Neuronal stem cell (in vitro differentiated cells): Measurements from ENCODE around the gene ST6GAL1.

ENCODE experiments used
- DNase-seq: peaks from one replicate; pipeline ENCODE4 v3.0.0-alpha.2; 2013; ENCODE audit warnings: low spot score
- H2AFZ ChIP-seq: one replicate; pipeline ENCODE4 v1.6.1; 2013; ENCODE audit warnings: mild to moderate bottlenecking, low read length, inconsistent platforms
- H2AK5ac ChIP-seq: 2 replicates; pipeline ENCODE4 v1.6.1; 2013; ENCODE audit warnings: low read depth, mild to moderate bottlenecking, inconsistent platforms, low read length, moderate library complexity, mixed read lengths
- H2BK120ac ChIP-seq: 2 replicates; pipeline ENCODE4 v1.6.1; 2013; ENCODE audit warnings: low read depth, mild to moderate bottlenecking, inconsistent platforms, low read length, moderate library complexity, mixed read lengths
- H2BK12ac ChIP-seq: one replicate; pipeline ENCODE4 v1.6.1; 2013; ENCODE audit warnings: low read length, inconsistent platforms
- H2BK15ac ChIP-seq: 2 replicates; pipeline ENCODE4 v1.6.1; 2013; ENCODE audit warnings: mild to moderate bottlenecking, low read length, inconsistent platforms, mixed read lengths
- H2BK5ac ChIP-seq: one replicate; pipeline ENCODE4 v1.6.1; 2013; ENCODE audit warnings: inconsistent platforms, mild to moderate bottlenecking, low read length, moderate library complexity
- H3K14ac ChIP-seq: one replicate; pipeline ENCODE4 v1.6.1; 2013; ENCODE audit warnings: low read length, inconsistent platforms
- H3K18ac ChIP-seq: 2 replicates; pipeline ENCODE4 v1.6.1; 2013; ENCODE audit warnings: low read length, inconsistent platforms
- H3K23ac ChIP-seq: 2 replicates; pipeline ENCODE4 v1.6.1; 2013; ENCODE audit warnings: low read depth, mild to moderate bottlenecking, mixed read lengths, low read length, inconsistent platforms; ENCODE audit not compliant: poor library complexity
- H3K27ac ChIP-seq: replicated peaks from 3 replicates; pipeline ENCODE4 v1.5.1; 2013; ENCODE audit warnings: low read length, inconsistent platforms
- H3K27me3 ChIP-seq, 3 experiments: 2 replicates each; pipeline ENCODE4 v1.6.1; 2013; ENCODE audit warnings: low read length in 3 of 3, mild to moderate bottlenecking in 2 of 3, inconsistent platforms in 1 of 3, low read depth in 1 of 3, mixed read lengths in 1 of 3, moderate library complexity in 1 of 3; ENCODE audit not compliant: control insufficient read depth in 3 of 3, insufficient read depth in 3 of 3
- H3K36me3 ChIP-seq, 2 donors: replicated peaks in 1 of 2; 2 replicates each; pipeline ENCODE4 v1.6.1; 2013; ENCODE audit warnings: low read length in 2 of 2; ENCODE audit not compliant: control insufficient read depth in 2 of 2, insufficient read depth in 2 of 2
- H3K4ac ChIP-seq: 2 replicates; pipeline ENCODE4 v1.6.1; 2013; ENCODE audit warnings: inconsistent platforms, mild to moderate bottlenecking, low read length, moderate library complexity
- H3K4me1 ChIP-seq, 2 donors: 1 replicate in 1 of 2; 2 replicates in 1 of 2; pipeline ENCODE4 v1.6.1; 2013; ENCODE audit warnings: low read length in 2 of 2, low read depth in 1 of 2; ENCODE audit not compliant: control insufficient read depth in 2 of 2, insufficient read depth in 1 of 2
- H3K4me2 ChIP-seq: one replicate; pipeline ENCODE4 v1.6.1; 2013; ENCODE audit warnings: mild to moderate bottlenecking, low read length, inconsistent platforms; ENCODE audit not compliant: insufficient read depth, poor library complexity, severe bottlenecking
- H3K4me3 ChIP-seq, 2 donors: 2 replicates each; pipeline ENCODE4 v1.5.1; 2013; ENCODE audit warnings: low read length in 2 of 2, mild to moderate bottlenecking in 2 of 2, inconsistent platforms in 1 of 2, moderate library complexity in 1 of 2
- H3K79me1 ChIP-seq: one replicate; pipeline ENCODE4 v1.6.1; 2013; ENCODE audit warnings: low read depth, mild to moderate bottlenecking, inconsistent platforms, low read length, moderate library complexity
- H3K9ac ChIP-seq: one replicate; pipeline ENCODE4 v1.6.1; 2013; ENCODE audit warnings: mild to moderate bottlenecking, low read depth, low read length, inconsistent platforms; ENCODE audit not compliant: poor library complexity
- H3K9me3 ChIP-seq, 2 donors: replicated peaks in 1 of 2; 2 replicates each; pipeline versions ENCODE3 to v1.6.1; 2013; ENCODE audit warnings: low read length in 2 of 2, mild to moderate bottlenecking in 2 of 2, inconsistent platforms in 1 of 2, low read depth in 1 of 2, mixed read lengths in 1 of 2, moderate library complexity in 1 of 2; ENCODE audit not compliant: control insufficient read depth in 2 of 2, insufficient read depth in 1 of 2
- H4K8ac ChIP-seq: one replicate; pipeline ENCODE4 v1.6.1; 2013; ENCODE audit warnings: low read depth, mild to moderate bottlenecking, inconsistent platforms, low read length, moderate library complexity
- H4K91ac ChIP-seq: one replicate; pipeline ENCODE4 v1.6.1; 2013; ENCODE audit warnings: low read length, low read depth, mild to moderate bottlenecking, inconsistent platforms; ENCODE audit not compliant: poor library complexity
- WGBS, 2 donors: extraction: QIAGEN DNeasy Blood & Tissue Kit; methylation state at CpG; one replicate each; pipeline ENCODE4 v1.1.7; 2013; ENCODE audit warnings: missing lambda C conversion rate in 2 of 2, mixed read lengths in 1 of 2; ENCODE audit not compliant: insufficient read length in 2 of 2, insufficient replicate concordance in 1 of 2; ENCODE audit errors: extremely low coverage in 2 of 2; 5-methylcytosine and 5-hydroxymethylcytosine counted together

ST6GAL1 gene

GRCh38 chr3:187077537-187077936, 147.2 kb downstream of the ST6GAL1 start:
- no peak overlapping the region for H3K18ac ChIP-seq
- H3K27me3 ChIP-seq, result no peaks in the 10 kb centered on the region
- H3K79me1 ChIP-seq, result no peaks in the 10 kb centered on the region
- H3K9ac ChIP-seq, result peak overlapping the region; percentile 47
- no peak overlapping the region for H2BK15ac ChIP-seq
- no peak overlapping the region for H4K91ac ChIP-seq
- H3K9me3 ChIP-seq, result no peaks in the 10 kb centered on the region
- no peak overlapping the region for H2BK12ac ChIP-seq
- H3K23ac ChIP-seq, result no peak overlapping the region
- no peak overlapping the region for H3K27ac ChIP-seq
- no peak overlapping the region for H2AFZ ChIP-seq
- peaks cover 22 to 25% of the 10 kb centered on the region in 2 donors for H3K36me3 ChIP-seq
- no peak overlapping the region for H3K4me2 ChIP-seq
- H2AK5ac ChIP-seq, result no peak overlapping the region
- no peak for DNase-seq
- no peak overlapping the region for H3K14ac ChIP-seq
- peaks cover 0 to 2% of the 10 kb centered on the region in 2 donors for H3K4me1 ChIP-seq
- no peak overlapping the region for H2BK5ac ChIP-seq
- H2BK120ac ChIP-seq, result no peak overlapping the region
- no peak overlapping the region for H3K4ac ChIP-seq
- no peak overlapping the region for H4K8ac ChIP-seq
- H3K4me3 ChIP-seq, result peak overlapping the region in 1 of 2 donors; percentile 47
- WGBS, 2 donors, result no CpG with 5 or more reads among the region's 5 CpGs

- 100% methylated on average over 1 of the region's 8 CpGs; no CpG with 5 or more reads in 1 of the 2 donors for WGBS, 2 donors
These were observed 149.0 kb downstream of the ST6GAL1 start for GRCh38 chr3:187079090-187080022.

GRCh38 chr3:187080799-187081450, 150.6 kb downstream of the ST6GAL1 start:
- H3K36me3 ChIP-seq, result peaks cover 9 to 14% of the 10 kb centered on the region in 2 donors
- DNase-seq, result no peak
- no peak overlapping the region for H2AFZ ChIP-seq
- H3K18ac ChIP-seq, result no peak overlapping the region
- H3K27me3 ChIP-seq, result no peaks in the 10 kb centered on the region
- H2AK5ac ChIP-seq, result no peak overlapping the region
- H2BK15ac ChIP-seq, result no peak overlapping the region
- WGBS, 2 donors, result no CpG with 5 or more reads among the region's 13 CpGs
- no peak overlapping the region for H2BK5ac ChIP-seq
- H3K9me3 ChIP-seq, result no peaks in the 10 kb centered on the region
- H2BK120ac ChIP-seq, result no peak overlapping the region
- no peak overlapping the region for H3K23ac ChIP-seq
- no peaks in the 10 kb centered on the region for H3K4me1 ChIP-seq
- no peak overlapping the region for H3K9ac ChIP-seq
- no peak overlapping the region for H3K14ac ChIP-seq
- no peaks in the 10 kb centered on the region for H3K79me1 ChIP-seq
- H3K4ac ChIP-seq, result no peak overlapping the region
- no peak overlapping the region for H4K8ac ChIP-seq
- no peak overlapping the region for H3K4me3 ChIP-seq
- H3K4me2 ChIP-seq, result no peak overlapping the region
- H2BK12ac ChIP-seq, result no peak overlapping the region
- H4K91ac ChIP-seq, result no peak overlapping the region
- no peak overlapping the region for H3K27ac ChIP-seq

More at GRCh38 chr3:187079090-187080022, 149.0 kb downstream of the ST6GAL1 start:
- H2AK5ac ChIP-seq, result no peak overlapping the region
- H3K9ac ChIP-seq, result no peak overlapping the region
- DNase-seq, result no peak
- no peak overlapping the region for H2BK120ac ChIP-seq
- H2BK12ac ChIP-seq, result no peak overlapping the region
- H3K4me1 ChIP-seq, result no peaks in the 10 kb centered on the region
- H3K79me1 ChIP-seq, result no peaks in the 10 kb centered on the region
- no peak overlapping the region for H4K91ac ChIP-seq
- no peak overlapping the region for H3K4ac ChIP-seq
- H3K14ac ChIP-seq, result no peak overlapping the region
- H3K36me3 ChIP-seq, result peaks cover 20 to 22% of the 10 kb centered on the region in 2 donors
- no peak overlapping the region for H2AFZ ChIP-seq
- H2BK15ac ChIP-seq, result no peak overlapping the region
- no peaks in the 10 kb centered on the region for H3K9me3 ChIP-seq
- H3K27me3 ChIP-seq, result no peaks in the 10 kb centered on the region
- no peak overlapping the region for H3K23ac ChIP-seq
- no peak overlapping the region for H3K4me2 ChIP-seq
- no peak overlapping the region for H4K8ac ChIP-seq
- H3K4me3 ChIP-seq, result no peak overlapping the region
- H3K27ac ChIP-seq, result no peak overlapping the region
- no peak overlapping the region for H2BK5ac ChIP-seq
- no peak overlapping the region for H3K18ac ChIP-seq

- no peak overlapping the region for H3K4me3 ChIP-seq
- no peak for DNase-seq
- no CpG with 5 or more reads among the region's 6 CpGs for WGBS, 2 donors
- H2BK5ac ChIP-seq, result no peak overlapping the region
- no peak overlapping the region for H3K4ac ChIP-seq
- H3K23ac ChIP-seq, result no peak overlapping the region
- H3K4me2 ChIP-seq, result no peak overlapping the region
- H3K9me3 ChIP-seq, result no peaks in the 10 kb centered on the region
- no peak overlapping the region for H4K91ac ChIP-seq
- H3K18ac ChIP-seq, result no peak overlapping the region
- no peak overlapping the region for H2BK120ac ChIP-seq
- no peak overlapping the region for H3K27ac ChIP-seq
- H4K8ac ChIP-seq, result no peak overlapping the region
- no peaks in the 10 kb centered on the region for H3K4me1 ChIP-seq
- H2BK12ac ChIP-seq, result no peak overlapping the region
- no peak overlapping the region for H2AK5ac ChIP-seq
- no peak overlapping the region for H2BK15ac ChIP-seq
- no peaks in the 10 kb centered on the region for H3K79me1 ChIP-seq
- no peak overlapping the region for H3K9ac ChIP-seq
- peaks cover 0 to 6% of the 10 kb centered on the region in 2 donors for H3K36me3 ChIP-seq
- H3K14ac ChIP-seq, result no peak overlapping the region
- H2AFZ ChIP-seq, result no peak overlapping the region
- no peaks in the 10 kb centered on the region for H3K27me3 ChIP-seq
These were observed 152.5 kb downstream of the ST6GAL1 start for GRCh38 chr3:187082758-187083375.
